ENCODE data around the gene COPS9. TPM values are rescaled to one million over a fixed set of nuclear protein-coding genes. Genes with fewer than 3 reads are reported as not detected.

Gene COPS9
- total RNA-seq, 1 donor from 2014 or later, result 95.0 TPM

- DNase-seq (ENCODE audit: low spot score in 2 of 2), result no peak
- no peak for FAIRE-seq
Measured at GRCh38 chr2:240138254-240138984, 2.3 kb upstream of the COPS9 start.

GRCh38 chr2:240137596-240138253 lies 1.6 kb upstream of the COPS9 start:
- FAIRE-seq, result no peak

GRCh38 chr2:240136671-240137292 lies 677 bp upstream of the COPS9 start:
- no peak for DNase-seq (ENCODE audit: low spot score in 2 of 2)
- FAIRE-seq, result no peak

More at GRCh38 chr2:240137596-240138253, 1.6 kb upstream of the COPS9 start:
- no peak for DNase-seq (ENCODE audit: low spot score in 2 of 2)

- no peak for FAIRE-seq
- no peak for DNase-seq (ENCODE audit: low spot score in 2 of 2)
Measured at GRCh38 chr2:240135706-240136012, 446 bp downstream of the COPS9 start.

- no peak for DNase-seq (ENCODE audit: low spot score in 2 of 2)
- no peak for FAIRE-seq
Measured at GRCh38 chr2:240134956-240135520, 1.1 kb downstream of the COPS9 start.

- FAIRE-seq, result no peak
- no peak for DNase-seq (ENCODE audit: low spot score in 2 of 2)
Measured at GRCh38 chr2:240134466-240134865, 1.6 kb downstream of the COPS9 start.

- DNase-seq (ENCODE audit: low spot score in 2 of 2), result peak in 1 of 2 donors; percentile 3
- no peak for FAIRE-seq
Measured at GRCh38 chr2:240133401-240133800, 2.7 kb downstream of the COPS9 start.

- DNase-seq (ENCODE audit: low spot score in 2 of 2) (peak in 1 of 2 donors; percentile 33), FAIRE-seq (no peak)
Measured at GRCh38 chr2:240132651-240132980, 3.5 kb downstream of the COPS9 start.

GRCh38 chr2:240131941-240132650 lies 4.0 kb downstream of the COPS9 start:
- DNase-seq (ENCODE audit: low spot score in 2 of 2), result peak in 1 of 2 donors; percentile 7
- FAIRE-seq, result no peak

- DNase-seq (ENCODE audit: low spot score in 2 of 2) (no peak), FAIRE-seq (no peak)
Measured at GRCh38 chr2:240131296-240131695, 4.8 kb downstream of the COPS9 start.

GRCh38 chr2:240130393-240131195 lies 5.5 kb downstream of the COPS9 start:
- FAIRE-seq, result no peak
- peak in 1 of 2 donors; percentile 4 for DNase-seq (ENCODE audit: low spot score in 2 of 2)

GRCh38 chr2:240129731-240130392 lies 6.2 kb downstream of the COPS9 start:
- peak in 1 of 2 donors; percentile 3 for DNase-seq (ENCODE audit: low spot score in 2 of 2)
- FAIRE-seq, result no peak

- DNase-seq (ENCODE audit: low spot score in 2 of 2) (no peak), FAIRE-seq (no peak)
Measured at GRCh38 chr2:240129311-240129710, 6.8 kb downstream of the COPS9 start.

GRCh38 chr2:240128608-240129145 lies 7.4 kb downstream of the COPS9 start:
- DNase-seq (ENCODE audit: low spot score in 2 of 2) (peak in 1 of 2 donors; percentile 3), FAIRE-seq (no peak)

GRCh38 chr2:240127911-240128607 lies 8.0 kb downstream of the COPS9 start:
- FAIRE-seq, result no peak
- peak in 1 of 2 donors; percentile 5 for DNase-seq (ENCODE audit: low spot score in 2 of 2)

GRCh38 chr2:240127191-240127750 lies 8.8 kb downstream of the COPS9 start:
- FAIRE-seq, result no peak
- DNase-seq (ENCODE audit: low spot score in 2 of 2), result no peak

GRCh38 chr2:240126731-240127130 lies 9.4 kb downstream of the COPS9 start:
- DNase-seq (ENCODE audit: low spot score in 2 of 2) (no peak), FAIRE-seq (no peak)

- no peak for DNase-seq (ENCODE audit: low spot score in 2 of 2)
- FAIRE-seq, result no peak
Measured at GRCh38 chr2:240125742-240126141, 10.4 kb downstream of the COPS9 start.
